SK-N-SH (cell line): ENCODE measurements around the gene DRD4. TPM values are rescaled to one million over a fixed set of nuclear protein-coding genes. Genes with fewer than 3 reads are reported as not detected.

Source experiments
- CTCF ChIA-PET: fragments of 300-600, 350-600 bp; formaldehyde crosslinking; extraction: SDS; loops from one replicate; lab custom pipeline; 2021; lab: Yijun Ruan, JAX
- POLR2A ChIA-PET: fragments of 350-600 bp; sonication (Branson Sonifier 250); formaldehyde crosslinking; extraction: SDS; loops from one replicate; lab custom pipeline; 2020; ENCODE audit warnings: antibody characterized with exemption, inconsistent platforms; lab: Yijun Ruan, JAX
- DNase-seq: peaks from one replicate; pipeline ENCODE4 v3.0.0; 2012
- H2AFZ ChIP-seq: fragments of 200-600 bp; sonication (generic); 2 replicates; pipeline ENCODE4 v1.8.1; 2016; ENCODE audit warnings: antibody characterized with exemption, mild to moderate bottlenecking, low read depth
- H3F3A ChIP-seq: fragments of 200-600 bp; sonication (generic); replicated peaks from 2 replicates; pipeline ENCODE3; 2016; ENCODE audit warnings: antibody characterized with exemption, mild to moderate bottlenecking; ENCODE audit not compliant: insufficient read depth
- H3K27ac ChIP-seq, 2 experiments: fragments of 200-500 bp in 1 of 2; fragments of 200-600 bp in 1 of 2; sonication (Bioruptor generic) in 1 of 2; sonication (generic), shearing (Covaris generic) in 1 of 2; 2 replicates each; pipeline versions ENCODE4 v1.5.1 to v1.6.1; 2014 to 2016; ENCODE audit warnings: low read depth in 2 of 2, inconsistent platforms in 1 of 2, low read length in 1 of 2, mild to moderate bottlenecking in 1 of 2, mixed read lengths in 1 of 2
- H3K27me3 ChIP-seq: fragments of 200-600 bp; sonication (generic), shearing (Covaris generic); 2 replicates; pipeline ENCODE4 v1.6.1; 2016; ENCODE audit warnings: mixed run types; ENCODE audit not compliant: insufficient read depth
- H3K36me3 ChIP-seq, 2 experiments: fragments of 200-500 bp in 1 of 2; fragments of 200-600 bp in 1 of 2; sonication (Bioruptor generic) in 1 of 2; sonication (generic) in 1 of 2; replicated peaks in 1 of 2; 2 replicates each; pipeline versions ENCODE3 to v1.5.1; 2014 to 2016; ENCODE audit warnings: low read length in 1 of 2, mild to moderate bottlenecking in 1 of 2; ENCODE audit not compliant: insufficient read depth in 2 of 2, control insufficient read depth in 1 of 2
- H3K4me1 ChIP-seq, 2 experiments: fragments of 200-500 bp in 1 of 2; fragments of 200-600 bp in 1 of 2; sonication (Bioruptor generic) in 1 of 2; sonication (generic), shearing (Covaris generic) in 1 of 2; 2 replicates each; pipeline versions ENCODE4 v1.5.1 to v1.6.1; 2014 to 2016; ENCODE audit warnings: low read depth in 1 of 2, low read length in 1 of 2, mixed run types in 1 of 2; ENCODE audit not compliant: insufficient read depth in 2 of 2, control insufficient read depth in 1 of 2
- H3K4me2 ChIP-seq: fragments of 200-600 bp; sonication (generic), shearing (Covaris generic); 2 replicates; pipeline ENCODE4 v1.6.1; 2017; ENCODE audit warnings: mixed run types
- H3K4me3 ChIP-seq, 2 experiments: fragments of 200-500 bp in 1 of 2; fragments of 200-600 bp in 1 of 2; sonication (Bioruptor generic) in 1 of 2; sonication (generic), shearing (Covaris generic) in 1 of 2; 2 replicates each; pipeline versions ENCODE4 v1.5.1 to v1.8.1; 2014 to 2016; ENCODE audit warnings: low read depth in 2 of 2, inconsistent platforms in 1 of 2, low read length in 1 of 2, mild to moderate bottlenecking in 1 of 2, mixed read lengths in 1 of 2, moderate library complexity in 1 of 2
- H3K79me2 ChIP-seq: fragments of 200-600 bp; sonication (generic); 2 replicates; pipeline ENCODE4 v1.8.1; 2017; ENCODE audit warnings: mild to moderate bottlenecking; ENCODE audit not compliant: insufficient read depth
- H3K9ac ChIP-seq: fragments of 200-600 bp; sonication (generic); 2 replicates; pipeline ENCODE4 v1.6.1; 2017; ENCODE audit warnings: mixed run types
- H3K9me2 ChIP-seq: fragments of 200-600 bp; sonication (generic); 2 replicates; pipeline ENCODE4 v1.6.1; 2017; ENCODE audit warnings: mixed run types
- H3K9me3 ChIP-seq: fragments of 200-600 bp; sonication (generic); 2 replicates; pipeline ENCODE4 v1.6.1; 2017; ENCODE audit warnings: mixed run types, mild to moderate bottlenecking, moderate library complexity
- H4K20me1 ChIP-seq: fragments of 200-600 bp; sonication (generic); 2 replicates; pipeline ENCODE4 v1.6.1; 2017; ENCODE audit warnings: mild to moderate bottlenecking, mixed run types; ENCODE audit not compliant: insufficient read depth
- CHD2 ChIP-seq: fragments of 150-350 bp; IDR thresholded peaks from 2 replicates; pipeline ENCODE4 v1.6.1; 2018; ENCODE audit warnings: low read length; ENCODE audit not compliant: partially characterized antibody
- CTCF ChIP-seq: fragments of 200-600 bp; sonication (generic); IDR thresholded peaks from 2 replicates; pipeline ENCODE4 v1.6.1; 2017; ENCODE audit warnings: antibody characterized with exemption, mild to moderate bottlenecking, moderate library complexity
- EP300 ChIP-seq, 2 experiments: IDR thresholded peaks; 2 replicates each; pipeline versions ENCODE4 v1.4.0 to v1.6.1; 2012; ENCODE audit warnings: borderline replicate concordance in 1 of 2, low read depth in 1 of 2, low read length in 1 of 2
- FOSL2 ChIP-seq: IDR thresholded peaks from 2 replicates; pipeline ENCODE4 v1.4.0; 2012; ENCODE audit warnings: low read depth, mild to moderate bottlenecking, moderate library complexity, borderline replicate concordance
- GABPA ChIP-seq: IDR thresholded peaks from 2 replicates; pipeline ENCODE4 v1.4.0; 2012; ENCODE audit warnings: low read depth, mild to moderate bottlenecking
- MXI1 ChIP-seq: IDR thresholded peaks from 2 replicates; pipeline ENCODE4 v1.6.1; 2012; ENCODE audit warnings: mild to moderate bottlenecking, low read depth, low read length, improper control_type of control experiment
- NRF1 ChIP-seq: IDR thresholded peaks from 2 replicates; pipeline ENCODE4 v1.6.1; 2012; ENCODE audit warnings: low read depth, mild to moderate bottlenecking, low read length
- POLR2AphosphoS5 ChIP-seq: IDR thresholded peaks from 2 replicates; pipeline ENCODE4 v1.6.1; 2012; ENCODE audit warnings: low read depth, low read length
- RAD21 ChIP-seq: IDR thresholded peaks from 2 replicates; pipeline ENCODE4 v1.6.1; 2012; ENCODE audit warnings: mild to moderate bottlenecking, low read length
- REST ChIP-seq: IDR thresholded peaks from 2 replicates; pipeline ENCODE4 v1.6.1; 2012; ENCODE audit warnings: mild to moderate bottlenecking, low read depth, low read length, moderate library complexity
- SIN3A ChIP-seq: IDR thresholded peaks from 2 replicates; pipeline ENCODE4 v1.6.1; 2012; ENCODE audit warnings: low read depth, mild to moderate bottlenecking, low read length, moderate library complexity, borderline replicate concordance
- SMC3 ChIP-seq: IDR thresholded peaks from 2 replicates; pipeline ENCODE4 v1.6.1; 2012; ENCODE audit warnings: low read depth, low read length, improper control_type of control experiment
- TCF12 ChIP-seq: IDR thresholded peaks from 2 replicates; pipeline ENCODE4 v1.4.0; 2012
- WGBS: methylation state at CpG from one replicate; pipeline ENCODE4 v1.1.6; 2017; ENCODE audit warnings: low lambda C conversion rate; 5-methylcytosine and 5-hydroxymethylcytosine counted together
- polyA plus RNA-seq, 3 experiments: library from polyadenylated mRNA; depleted of rRNA; stranded (reverse); fragments of >200 nt; gene quantifications; 2 replicates each; pipeline ENCODE4 v1.2.3, GENCODE V29; 2012
- TF ChIP-seq, protein P1 (sequence below): IDR thresholded peaks from 2 replicates; pipeline ENCODE4; 2012
- TF ChIP-seq, protein P2 (sequence below): IDR thresholded peaks from 2 replicates; pipeline ENCODE4 v1.4.0; 2012; ENCODE audit warnings: low read depth, borderline replicate concordance
- TF ChIP-seq, protein P3 (sequence below): IDR thresholded peaks from 2 replicates; pipeline ENCODE4 v1.4.0; 2012; ENCODE audit warnings: low read depth, borderline replicate concordance

DRD4 gene
- polyA plus RNA-seq, 1 of the 3 experiments (the other 2 are of a cell fraction): not detected

DNA sequence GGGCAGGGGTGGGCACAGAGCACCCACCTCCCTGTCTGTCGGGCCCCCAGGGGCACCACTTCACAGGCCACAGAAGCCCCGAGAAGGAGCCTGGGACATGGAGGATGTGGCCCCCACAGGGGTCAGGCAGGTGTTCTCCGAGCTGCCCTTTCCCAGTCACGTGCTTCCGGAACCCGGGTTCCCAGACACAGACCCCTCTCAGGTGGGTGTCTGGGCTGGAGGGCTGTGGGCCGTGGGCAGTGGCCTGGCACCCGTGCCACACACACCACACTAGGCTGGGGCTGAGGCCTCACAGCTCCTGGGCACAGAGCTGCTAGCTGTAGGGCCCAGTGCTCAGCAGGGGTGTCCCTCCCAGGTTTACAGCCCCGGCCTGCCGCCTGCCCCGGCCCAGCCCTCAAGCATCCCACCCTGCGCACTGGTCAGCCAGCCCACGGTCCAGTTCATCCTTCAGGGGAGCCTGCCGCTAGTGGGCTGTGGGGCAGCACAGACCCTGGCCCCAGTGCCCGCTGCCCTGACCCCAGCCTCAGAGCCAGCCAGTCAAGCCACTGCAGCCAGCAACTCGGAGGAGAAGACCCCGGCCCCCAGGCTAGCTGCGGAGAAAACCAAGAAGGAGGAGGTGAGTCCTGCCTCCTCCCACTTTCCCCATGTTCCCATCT, 26.8 kb upstream of the DRD4 start:
- H3K27me3 ChIP-seq: no peaks in the 10 kb centered on the region
- peaks cover 6% of the 10 kb centered on the region for H3F3A ChIP-seq
- H3K9me3 ChIP-seq: no peaks in the 10 kb centered on the region
- POLR2A ChIA-PET: no interaction called here
- 100% methylated on average over 1 of the region's 18 CpGs for WGBS
- no peak overlapping the region for H3K9ac ChIP-seq
- CTCF ChIA-PET: no interaction called here
- H3K27ac ChIP-seq: no peak overlapping the region
- H4K20me1 ChIP-seq: peaks cover 36% of the 10 kb centered on the region
- TF ChIP-seq, protein P1, sequence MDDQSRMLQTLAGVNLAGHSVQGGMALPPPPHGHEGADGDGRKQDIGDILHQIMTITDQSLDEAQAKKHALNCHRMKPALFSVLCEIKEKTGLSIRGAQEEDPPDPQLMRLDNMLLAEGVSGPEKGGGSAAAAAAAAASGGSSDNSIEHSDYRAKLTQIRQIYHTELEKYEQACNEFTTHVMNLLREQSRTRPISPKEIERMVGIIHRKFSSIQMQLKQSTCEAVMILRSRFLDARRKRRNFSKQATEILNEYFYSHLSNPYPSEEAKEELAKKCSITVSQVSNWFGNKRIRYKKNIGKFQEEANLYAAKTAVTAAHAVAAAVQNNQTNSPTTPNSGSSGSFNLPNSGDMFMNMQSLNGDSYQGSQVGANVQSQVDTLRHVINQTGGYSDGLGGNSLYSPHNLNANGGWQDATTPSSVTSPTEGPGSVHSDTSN: no peak
- TF ChIP-seq GABPA: no peak
- TF ChIP-seq, protein P2, sequence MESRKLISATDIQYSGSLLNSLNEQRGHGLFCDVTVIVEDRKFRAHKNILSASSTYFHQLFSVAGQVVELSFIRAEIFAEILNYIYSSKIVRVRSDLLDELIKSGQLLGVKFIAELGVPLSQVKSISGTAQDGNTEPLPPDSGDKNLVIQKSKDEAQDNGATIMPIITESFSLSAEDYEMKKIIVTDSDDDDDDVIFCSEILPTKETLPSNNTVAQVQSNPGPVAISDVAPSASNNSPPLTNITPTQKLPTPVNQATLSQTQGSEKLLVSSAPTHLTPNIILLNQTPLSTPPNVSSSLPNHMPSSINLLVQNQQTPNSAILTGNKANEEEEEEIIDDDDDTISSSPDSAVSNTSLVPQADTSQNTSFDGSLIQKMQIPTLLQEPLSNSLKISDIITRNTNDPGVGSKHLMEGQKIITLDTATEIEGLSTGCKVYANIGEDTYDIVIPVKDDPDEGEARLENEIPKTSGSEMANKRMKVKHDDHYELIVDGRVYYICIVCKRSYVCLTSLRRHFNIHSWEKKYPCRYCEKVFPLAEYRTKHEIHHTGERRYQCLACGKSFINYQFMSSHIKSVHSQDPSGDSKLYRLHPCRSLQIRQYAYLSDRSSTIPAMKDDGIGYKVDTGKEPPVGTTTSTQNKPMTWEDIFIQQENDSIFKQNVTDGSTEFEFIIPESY: no peak
- no peak for TF ChIP-seq REST
- TF ChIP-seq CTCF: no peak
- TF ChIP-seq NRF1: no peak
- no peak for TF ChIP-seq SMC3
- TF ChIP-seq CHD2: no peak
- TF ChIP-seq TCF12: no peak
- TF ChIP-seq FOSL2: no peak
- TF ChIP-seq, protein P3, sequence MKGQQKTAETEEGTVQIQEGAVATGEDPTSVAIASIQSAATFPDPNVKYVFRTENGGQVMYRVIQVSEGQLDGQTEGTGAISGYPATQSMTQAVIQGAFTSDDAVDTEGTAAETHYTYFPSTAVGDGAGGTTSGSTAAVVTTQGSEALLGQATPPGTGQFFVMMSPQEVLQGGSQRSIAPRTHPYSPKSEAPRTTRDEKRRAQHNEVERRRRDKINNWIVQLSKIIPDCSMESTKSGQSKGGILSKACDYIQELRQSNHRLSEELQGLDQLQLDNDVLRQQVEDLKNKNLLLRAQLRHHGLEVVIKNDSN: no peak
- no peak for TF ChIP-seq MXI1
- no peak for TF ChIP-seq EP300 (IDR thresholded peaks at IDR 0.05; ENCODE audit: borderline replicate concordance in 1 of 2, low read depth in 1 of 2, low read length in 1 of 2)
- TF ChIP-seq RAD21: no peak
- TF ChIP-seq SIN3A: no peak
- TF ChIP-seq POLR2AphosphoS5: no peak
- DNase-seq: no peak
- no peak overlapping the region for H3K4me2 ChIP-seq
- no peak overlapping the region for H3K4me3 ChIP-seq
- peaks cover 4 to 27% of the 10 kb centered on the region in 2 experiments; a peak in 1 of 4 replicates for H3K4me1 ChIP-seq
- peaks cover 30 to 79% of the 10 kb centered on the region in 2 experiments for H3K36me3 ChIP-seq
- H2AFZ ChIP-seq: no peak overlapping the region
- H3K9me2 ChIP-seq: no peaks in the 10 kb centered on the region
- H3K79me2 ChIP-seq: peaks cover 7% of the 10 kb centered on the region; the same call in 1 of the 2 replicates
